ENCODE results near the gene ERCC6L. TPM values are rescaled to one million over a fixed set of nuclear protein-coding genes. Genes with fewer than 3 reads are reported as not detected.

ERCC6L gene
- total RNA-seq, 2 donors from 2014 or later, result 1.7 to 8.2 TPM

DNA sequence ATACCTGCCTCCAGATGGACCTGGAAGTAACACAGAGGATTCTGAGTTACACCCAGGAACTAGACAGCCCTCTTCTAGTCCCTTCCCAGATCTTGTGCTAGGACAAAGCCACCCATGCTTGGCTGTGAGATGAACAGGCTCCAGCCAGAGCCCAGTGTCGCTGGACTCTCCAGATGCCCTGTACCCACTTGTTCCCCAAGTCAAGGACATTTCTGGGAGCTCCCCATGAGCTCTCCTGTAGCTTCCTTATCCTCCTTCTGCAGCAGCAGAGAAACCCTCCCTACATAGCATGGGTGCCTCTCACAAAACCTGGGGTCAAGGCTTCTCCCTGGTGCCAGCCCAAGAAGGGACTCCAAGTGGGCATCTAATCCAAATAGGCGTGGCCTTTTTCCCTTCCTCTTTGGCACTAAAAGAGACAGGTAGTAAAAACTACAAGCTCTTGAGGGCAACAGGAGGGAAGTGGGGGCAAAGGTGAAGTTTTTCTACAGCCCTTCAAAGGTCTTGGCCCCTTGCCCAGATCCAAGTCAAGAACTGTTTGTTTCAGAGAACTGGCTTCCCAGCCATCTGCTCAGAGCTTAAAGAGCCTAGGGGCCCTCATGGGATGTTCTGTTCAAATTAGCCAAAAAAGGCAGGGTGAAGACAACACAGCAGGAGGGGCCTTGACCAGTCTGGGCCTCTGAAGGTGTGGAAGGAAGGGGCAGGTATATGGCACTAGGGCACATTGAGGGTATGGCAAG lies 8.5 kb upstream of the ERCC6L start:
- Histone ChIP-seq H3K36me3 (no peaks in the 10 kb centered on the region), H3K9me3 (no peaks in the 10 kb centered on the region), H3K4me1 (no peaks in the 10 kb centered on the region), H3K27me3 (no peaks in the 10 kb centered on the region), H3K9ac (ENCODE audit: low read depth in 2 of 2, low read length in 2 of 2) (no peak overlapping the region), H3K27ac (no peak overlapping the region), H3K4me3 (no peak overlapping the region)
- peak; percentile 88 for DNase-seq
- intact Hi-C loops (cut with DNase I), result loop anchor here (5.0 kb wide), 1 partner anchor 295 kb away; no protein-coding TSS in a partner anchor
- TF ChIP-seq, protein P1, sequence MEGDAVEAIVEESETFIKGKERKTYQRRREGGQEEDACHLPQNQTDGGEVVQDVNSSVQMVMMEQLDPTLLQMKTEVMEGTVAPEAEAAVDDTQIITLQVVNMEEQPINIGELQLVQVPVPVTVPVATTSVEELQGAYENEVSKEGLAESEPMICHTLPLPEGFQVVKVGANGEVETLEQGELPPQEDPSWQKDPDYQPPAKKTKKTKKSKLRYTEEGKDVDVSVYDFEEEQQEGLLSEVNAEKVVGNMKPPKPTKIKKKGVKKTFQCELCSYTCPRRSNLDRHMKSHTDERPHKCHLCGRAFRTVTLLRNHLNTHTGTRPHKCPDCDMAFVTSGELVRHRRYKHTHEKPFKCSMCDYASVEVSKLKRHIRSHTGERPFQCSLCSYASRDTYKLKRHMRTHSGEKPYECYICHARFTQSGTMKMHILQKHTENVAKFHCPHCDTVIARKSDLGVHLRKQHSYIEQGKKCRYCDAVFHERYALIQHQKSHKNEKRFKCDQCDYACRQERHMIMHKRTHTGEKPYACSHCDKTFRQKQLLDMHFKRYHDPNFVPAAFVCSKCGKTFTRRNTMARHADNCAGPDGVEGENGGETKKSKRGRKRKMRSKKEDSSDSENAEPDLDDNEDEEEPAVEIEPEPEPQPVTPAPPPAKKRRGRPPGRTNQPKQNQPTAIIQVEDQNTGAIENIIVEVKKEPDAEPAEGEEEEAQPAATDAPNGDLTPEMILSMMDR (IDR thresholded peaks at IDR 0.05), result no peak

- intact Hi-C loops (cut with DNase I), result loop anchor here (5.0 kb wide), 1 partner anchor 297 kb away; no protein-coding TSS in a partner anchor
- peak; percentile 79 for DNase-seq
- Histone ChIP-seq H3K4me3 (no peak overlapping the region), H3K27ac (no peak overlapping the region), H3K9ac (ENCODE audit: low read depth in 2 of 2, low read length in 2 of 2) (no peak overlapping the region), H3K27me3 (no peaks in the 10 kb centered on the region), H3K36me3 (no peaks in the 10 kb centered on the region), H3K9me3 (no peaks in the 10 kb centered on the region), H3K4me1 (no peaks in the 10 kb centered on the region)
- TF ChIP-seq, protein P1 (IDR thresholded peaks at IDR 0.05), result peak; percentile 79
Measured at GRCh38 chrX:72245461-72246089, 6.7 kb upstream of the ERCC6L start.

DNA sequence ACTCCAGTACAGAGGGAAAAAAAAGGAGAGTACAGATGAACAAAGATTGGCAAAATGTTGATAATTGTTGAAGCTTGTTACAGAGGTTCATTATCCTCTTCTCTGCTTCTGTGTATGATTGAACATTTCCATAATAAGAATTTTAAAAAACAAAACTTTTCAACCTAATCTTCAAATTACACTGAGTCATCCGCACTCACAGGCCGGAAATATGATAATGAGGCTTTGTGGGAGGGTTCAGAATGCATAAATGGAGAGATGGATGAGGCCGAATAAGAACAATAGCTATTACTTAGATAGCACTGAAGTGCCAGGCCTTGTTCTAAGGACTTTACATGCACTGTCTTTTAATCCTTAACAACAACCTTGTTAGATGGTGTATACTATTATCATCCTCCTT lies 4.6 kb upstream of the ERCC6L start:
- intact Hi-C loops (cut with DNase I), result no loop called here
- DNase-seq, result no peak
- Histone ChIP-seq H3K4me3 (no peak overlapping the region), H3K9me3 (no peaks in the 10 kb centered on the region), H3K36me3 (no peaks in the 10 kb centered on the region), H3K27me3 (no peaks in the 10 kb centered on the region), H3K27ac (no peak overlapping the region), H3K4me1 (no peaks in the 10 kb centered on the region), H3K9ac (ENCODE audit: low read depth in 2 of 2, low read length in 2 of 2) (no peak overlapping the region)
- TF ChIP-seq, protein P1 (IDR thresholded peaks at IDR 0.05), result no peak

GRCh38 chrX:72240976-72241375 lies 2.1 kb upstream of the ERCC6L start:
- Histone ChIP-seq H3K9me3 (no peaks in the 10 kb centered on the region), H3K9ac (ENCODE audit: low read depth in 2 of 2, low read length in 2 of 2) (no peak overlapping the region), H3K4me1 (no peaks in the 10 kb centered on the region), H3K4me3 (no peak overlapping the region), H3K27ac (no peak overlapping the region), H3K36me3 (no peaks in the 10 kb centered on the region), H3K27me3 (no peaks in the 10 kb centered on the region)
- TF ChIP-seq, protein P1 (IDR thresholded peaks at IDR 0.05), result no peak
- no peak for DNase-seq
- intact Hi-C loops (cut with DNase I), result no loop called here

- intact Hi-C loops (cut with DNase I), result no loop called here
- no peaks in the 10 kb centered on the region for H3K9me3 ChIP-seq
- no peak for DNase-seq
- no peaks in the 10 kb centered on the region for H3K27me3 ChIP-seq
- no peaks in the 10 kb centered on the region for H3K36me3 ChIP-seq
- no peak overlapping the region for H3K9ac ChIP-seq (ENCODE audit: low read depth in 2 of 2, low read length in 2 of 2)
- no peak overlapping the region for H3K27ac ChIP-seq
- H3K4me3 ChIP-seq, result peak overlapping the region; percentile 34
- no peaks in the 10 kb centered on the region for H3K4me1 ChIP-seq
- TF ChIP-seq, protein P1 (IDR thresholded peaks at IDR 0.05), result no peak
Measured at GRCh38 chrX:72238183-72238582, 644 bp downstream of the ERCC6L start.

Data from colonic mucosa (tissue), 4 donors.